CD4-positive, alpha-beta T cell (primary cell): Measurements from ENCODE around the gene AADAT. TPM values are rescaled to one million over a fixed set of nuclear protein-coding genes. Genes with fewer than 3 reads are reported as not detected.

Source experiments
- ATAC-seq: fragments of 200-7000 bp; cut with Tn5 transposase; one replicate; pipeline ENCODE4 v1.10.0; 2022; ENCODE audit warnings: mild to moderate bottlenecking; ENCODE audit not compliant: poor library complexity
- CTCF ChIA-PET: fragments of 350-600 bp; sonication (Branson Sonifier 250); formaldehyde crosslinking; loops from one replicate; lab custom pipeline; 2021; ENCODE audit warnings: antibody characterized with exemption, inconsistent platforms; lab: Charles Lee
- POLR2A ChIA-PET: fragments of 350-600 bp; sonication (Branson Sonifier 250); formaldehyde crosslinking; loops from one replicate; lab custom pipeline; 2021; ENCODE audit warnings: antibody characterized with exemption, inconsistent platforms; lab: Charles Lee
- DNase-seq, 14 experiments: peaks; one replicate each; pipeline ENCODE4 v3.0.0-alpha.2; 2013 to 2020; ENCODE audit warnings: mixed read lengths in 2 of 14
- H3K27ac ChIP-seq, 2 donors: one replicate each; pipeline versions ENCODE4 v1.5.1 to v1.7.0; 2013; ENCODE audit warnings: low read length in 2 of 2, low read depth in 1 of 2, mild to moderate bottlenecking in 1 of 2
- H3K27me3 ChIP-seq, 2 experiments: 1 replicate in 1 of 2; 2 replicates in 1 of 2; pipeline versions ENCODE4 v1.6.1 to v1.7.0; 2013; ENCODE audit warnings: low read length in 2 of 2, control low read depth in 1 of 2, mild to moderate bottlenecking in 1 of 2, moderate library complexity in 1 of 2; ENCODE audit not compliant: insufficient read depth in 2 of 2, control insufficient read depth in 1 of 2
- H3K36me3 ChIP-seq: one replicate; pipeline ENCODE4 v1.6.1; 2013; ENCODE audit warnings: low read length, control low read depth; ENCODE audit not compliant: insufficient read depth
- H3K4me1 ChIP-seq: one replicate; pipeline ENCODE4 v1.6.1; 2013; ENCODE audit warnings: low read length, control low read depth; ENCODE audit not compliant: insufficient read depth
- H3K4me3 ChIP-seq: one replicate; pipeline ENCODE4 v1.5.1; 2013; ENCODE audit warnings: mild to moderate bottlenecking, low read length, moderate library complexity
- H3K9me3 ChIP-seq, 2 experiments: 1 replicate in 1 of 2; 2 replicates in 1 of 2; pipeline versions ENCODE4 v1.6.1 to v1.7.0; 2013; ENCODE audit warnings: low read length in 2 of 2, mild to moderate bottlenecking in 2 of 2, control low read depth in 1 of 2, moderate library complexity in 1 of 2; ENCODE audit not compliant: control insufficient read depth in 1 of 2, insufficient read depth in 1 of 2
- H3K27ac Mint-ChIP-seq: one replicate; pipeline ENCODE4 v1.8.0; 2020; ENCODE audit warnings: mixed read lengths
- H3K27me3 Mint-ChIP-seq: one replicate; pipeline ENCODE4 v1.8.0; 2021; ENCODE audit warnings: mixed read lengths
- H3K36me3 Mint-ChIP-seq: one replicate; pipeline ENCODE4 v1.8.0; 2021; ENCODE audit warnings: low read depth, mixed read lengths
- H3K4me1 Mint-ChIP-seq: one replicate; pipeline ENCODE4 v1.8.0; 2021; ENCODE audit warnings: low read depth, mixed read lengths
- H3K4me3 Mint-ChIP-seq: one replicate; pipeline ENCODE4 v1.8.0; 2020; ENCODE audit warnings: mild to moderate bottlenecking, mixed read lengths
- H3K9me3 Mint-ChIP-seq: one replicate; pipeline ENCODE4 v1.8.0; 2020; ENCODE audit warnings: mixed read lengths
- CTCF ChIP-seq: fragments of 200-600 bp; IDR thresholded peaks from one replicate; pipeline ENCODE4 v1.8.0; 2022; ENCODE audit warnings: antibody characterized with exemption, mild to moderate bottlenecking
- intact Hi-C, 2 experiments: fragments of 100-400 bp; cut with DNase I in 1 of 2; cut with micrococcal nuclease in 1 of 2; formaldehyde crosslinking; loops; one replicate each; pipeline versions ENCODE4 v1.15.1 to v1.9.0; 2023 to 2025; cut with DNase I, micrococcal nuclease
- total RNA-seq, 174 experiments: library from RNA in 2 of 174; stranded (reverse) in 2 of 174; gene quantifications; one replicate each; pipeline ENCODE4 v1.2.3 and lab custom pipeline; 2021 to 2026

AADAT gene
- total RNA-seq, 2 experiments from 2014 or later, result not detected

- no peak for TF ChIP-seq CTCF
- H3K4me3 Mint-ChIP-seq, result peak within 1 kb of the TSS; percentile 94
- H3K27ac Mint-ChIP-seq, result peak within 1 kb of the TSS; percentile 70
- peaks cover 3% of the 10 kb centered on the region for H3K36me3 Mint-ChIP-seq
- Histone ChIP-seq H3K4me1 (peaks cover 19% of the 10 kb centered on the region), H3K9me3 (peaks cover 0 to 11% of the 10 kb centered on the region in 2 experiments), H3K27me3 (peaks cover 0 to 13% of the 10 kb centered on the region in 2 experiments), H3K27ac (peak within 1 kb of the TSS; percentile 37 to 58), H3K4me3 (peak within 1 kb of the TSS; percentile 87), H3K36me3 (no peaks in the 10 kb centered on the region)
- peaks cover 2% of the 10 kb centered on the region for H3K9me3 Mint-ChIP-seq
- ChIA-PET POLR2A (interaction anchor here (1.0 to 2.3 kb wide), 5 partner anchors 269 to 1016 kb away, joined by 3 to 11 read pairs (median 3); partner anchors contain the start of genes CLCN3, HPF1 and NEK1), CTCF (interaction anchor here (1.1 kb wide), 1 partner anchor 22 kb away, joined by 3 read pairs; no protein-coding TSS in a partner anchor)
- H3K27me3 Mint-ChIP-seq, result peaks cover 19% of the 10 kb centered on the region
- intact Hi-C loops, result loop anchor here (2.0 to 10.0 kb wide), 7 partner anchors 268 to 1712 kb away; partner anchors contain the start of genes CBR4 (in 2 of the 2), DDX60L (in 2 of the 2), NEK1 (in 2 of the 2) and DDX60 (in 1 of the 2)
- ATAC-seq (peak; percentile 69), DNase-seq (peak; percentile 53 to 92 (median 74))
- H3K4me1 Mint-ChIP-seq, result peaks cover 9% of the 10 kb centered on the region
These were observed 63.3 kb downstream of the AADAT start, which contains the start of gene MFAP3L for GRCh38 chr4:170026253-170027021. Gene MFAP3L, minus strand, starts transcription at chr4:170026395. Its CDS starts 20,518 bp downstream, at chr4:170005877.

- peak overlapping the region; percentile 88 for H3K4me3 Mint-ChIP-seq
- H3K9me3 Mint-ChIP-seq, result peaks cover 2% of the 10 kb centered on the region
- ATAC-seq, result no peak
- H3K9me3 ChIP-seq, result peaks cover 0 to 11% of the 10 kb centered on the region in 2 experiments
- H3K27me3 ChIP-seq, result peaks cover 0 to 11% of the 10 kb centered on the region in 2 experiments
- H3K4me1 ChIP-seq, result peaks cover 19% of the 10 kb centered on the region
- H3K27me3 Mint-ChIP-seq, result peaks cover 16% of the 10 kb centered on the region
- peak overlapping the region; percentile 61 for H3K4me3 ChIP-seq
- H3K27ac Mint-ChIP-seq, result no peak overlapping the region
- intact Hi-C loops, result loop anchor here (2.0 to 10.0 kb wide), 7 partner anchors 267 to 1711 kb away; partner anchors contain the start of genes CBR4 (in 2 of the 2), DDX60L (in 2 of the 2), NEK1 (in 2 of the 2) and DDX60 (in 1 of the 2)
- H3K36me3 ChIP-seq, result no peaks in the 10 kb centered on the region
- DNase-seq, result peak in 9 of 14 experiments; percentile 1 to 42 (median 5)
- no peak overlapping the region for H3K27ac ChIP-seq
- peaks cover 9% of the 10 kb centered on the region for H3K4me1 Mint-ChIP-seq
- peaks cover 3% of the 10 kb centered on the region for H3K36me3 Mint-ChIP-seq
- ChIA-PET POLR2A (interaction anchor here (1.4 to 2.3 kb wide), 4 partner anchors 268 to 1015 kb away, joined by 3 to 11 read pairs (median 3); partner anchors contain the start of genes CLCN3, HPF1 and NEK1), CTCF (interaction anchor here (1.1 kb wide), 1 partner anchor 21 kb away, joined by 3 read pairs; no protein-coding TSS in a partner anchor)
- no peak for TF ChIP-seq CTCF
These were observed 64.1 kb downstream of the AADAT start for GRCh38 chr4:170025523-170026252.

GRCh38 chr4:170022211-170022610, 67.5 kb downstream of the AADAT start:
- Mint-ChIP-seq H3K9me3 (no peaks in the 10 kb centered on the region), H3K4me1 (peaks cover under 1% of the 10 kb centered on the region), H3K27me3 (no peaks in the 10 kb centered on the region), H3K36me3 (peaks cover 3% of the 10 kb centered on the region), H3K27ac (no peak overlapping the region), H3K4me3 (no peak overlapping the region)
- CTCF ChIA-PET, result interaction anchor here (1.2 kb wide), 1 partner anchor 21 kb away, joined by 3 read pairs; no protein-coding TSS in a partner anchor
- peaks cover 0 to 6% of the 10 kb centered on the region in 2 experiments for H3K9me3 ChIP-seq
- POLR2A ChIA-PET, result interaction anchor here (1.1 kb wide), 1 partner anchor 410 kb away, joined by 3 read pairs; the partner anchor contains the start of gene NEK1
- H3K27me3 ChIP-seq, result peaks cover 0 to 2% of the 10 kb centered on the region in 2 experiments
- no peak overlapping the region for H3K4me3 ChIP-seq
- no peak for DNase-seq
- TF ChIP-seq CTCF, result no peak
- no peaks in the 10 kb centered on the region for H3K36me3 ChIP-seq
- no peak for ATAC-seq
- peaks cover 12% of the 10 kb centered on the region for H3K4me1 ChIP-seq
- intact Hi-C loops, result loop anchor here in 1 of 2 experiments (10.0 kb wide), 2 partner anchors 1537 to 1707 kb away; partner anchors contain the start of genes DDX60 and DDX60L
- no peak overlapping the region for H3K27ac ChIP-seq
